Gastroesophageal sphincter (tissue), 4 donors: ENCODE measurements around the gene WFDC1. TPM values are rescaled to one million over a fixed set of nuclear protein-coding genes. Genes with fewer than 3 reads are reported as not detected.

Experiments used
- ATAC-seq: fragments of 150-250 bp; one replicate; pipeline ENCODE4 v1.9.1; 2016; ENCODE audit warnings: mild to moderate bottlenecking, moderate library complexity
- H3K27ac ChIP-seq, 4 donors: fragments of 200-600 bp; sonication (generic) in 3 of 4; 1 replicate in 3 of 4; 2 replicates in 1 of 4; pipeline ENCODE4 v1.5.1; 2016 to 2019
- H3K27me3 ChIP-seq: fragments of 200-600 bp; sonication (generic); one replicate; pipeline ENCODE4 v1.5.1; 2019
- H3K36me3 ChIP-seq, 2 donors: fragments of 200-600 bp; sonication (generic); one replicate each; pipeline ENCODE4 v1.5.1; 2019; ENCODE audit warnings: control low read depth in 1 of 2
- H3K4me1 ChIP-seq, 3 donors: fragments of 200-600 bp; sonication (generic); 1 replicate in 2 of 3; 2 replicates in 1 of 3; pipeline ENCODE4 v1.5.1; 2016 to 2019; ENCODE audit warnings: control low read depth in 2 of 3
- H3K4me3 ChIP-seq, 2 donors: fragments of 200-600 bp; sonication (generic); one replicate each; pipeline ENCODE4 v1.5.1; 2019; ENCODE audit warnings: mild to moderate bottlenecking in 1 of 2, moderate library complexity in 1 of 2
- H3K9me3 ChIP-seq, 3 donors: fragments of 200-600 bp; sonication (generic); one replicate each; pipeline ENCODE4 v1.5.1; 2017 to 2019; ENCODE audit warnings: control low read depth in 2 of 3
- EP300 ChIP-seq: sonication (generic); formaldehyde crosslinking; IDR thresholded peaks from one replicate; pipeline ENCODE4 v1.6.1; 2017; ENCODE audit warnings: antibody characterized with exemption, mild to moderate bottlenecking
- POLR2A ChIP-seq, 2 donors: fragments of 450-650 bp; IDR thresholded peaks; one replicate each; pipeline ENCODE4 v1.6.1; 2017; ENCODE audit warnings: antibody characterized with exemption in 2 of 2, mild to moderate bottlenecking in 2 of 2, moderate library complexity in 1 of 2
- POLR2AphosphoS5 ChIP-seq: sonication (generic); formaldehyde crosslinking; IDR thresholded peaks from one replicate; pipeline ENCODE4 v1.6.1; 2017; ENCODE audit warnings: antibody characterized with exemption
- WGBS, 2 donors: methylation state at CpG; one replicate each; pipeline ENCODE4 v1.1.5; 2018; ENCODE audit warnings: low coverage in 1 of 2; 5-methylcytosine and 5-hydroxymethylcytosine counted together
- total RNA-seq, 4 donors: library from RNA; depleted of rRNA; stranded (reverse); fragments of >200 nt; gene quantifications; one replicate each; pipeline ENCODE4 v1.1.0, GENCODE V29; 2016
- TF ChIP-seq, protein P1 (sequence below), 4 experiments: fragments of 200-600 bp in 2 of 4; fragments of 450-650 bp in 2 of 4; sonication (generic) in 1 of 4; IDR thresholded peaks; one replicate each; pipeline ENCODE4 v1.5.1; 2017 to 2019; ENCODE audit warnings: antibody characterized with exemption in 4 of 4, mild to moderate bottlenecking in 2 of 4, moderate library complexity in 2 of 4

The WFDC1 gene
- total RNA-seq, 4 donors from 2014 or later = 25.0 to 53.1 (median 38.2) TPM

GRCh38 chr16:84321932-84322331, 27.3 kb downstream of the WFDC1 start:
- Histone ChIP-seq H3K4me1 (no peaks in the 10 kb centered on the region), H3K9me3 (peaks cover 0 to 7% (median 0%) of the 10 kb centered on the region in 3 donors), H3K4me3 (no peak overlapping the region), H3K27ac (no peak overlapping the region), H3K27me3 (peaks cover 4% of the 10 kb centered on the region), H3K36me3 (peaks cover 0 to 21% of the 10 kb centered on the region in 2 donors)
- TF ChIP-seq POLR2AphosphoS5 = no peak
- TF ChIP-seq, protein P1, sequence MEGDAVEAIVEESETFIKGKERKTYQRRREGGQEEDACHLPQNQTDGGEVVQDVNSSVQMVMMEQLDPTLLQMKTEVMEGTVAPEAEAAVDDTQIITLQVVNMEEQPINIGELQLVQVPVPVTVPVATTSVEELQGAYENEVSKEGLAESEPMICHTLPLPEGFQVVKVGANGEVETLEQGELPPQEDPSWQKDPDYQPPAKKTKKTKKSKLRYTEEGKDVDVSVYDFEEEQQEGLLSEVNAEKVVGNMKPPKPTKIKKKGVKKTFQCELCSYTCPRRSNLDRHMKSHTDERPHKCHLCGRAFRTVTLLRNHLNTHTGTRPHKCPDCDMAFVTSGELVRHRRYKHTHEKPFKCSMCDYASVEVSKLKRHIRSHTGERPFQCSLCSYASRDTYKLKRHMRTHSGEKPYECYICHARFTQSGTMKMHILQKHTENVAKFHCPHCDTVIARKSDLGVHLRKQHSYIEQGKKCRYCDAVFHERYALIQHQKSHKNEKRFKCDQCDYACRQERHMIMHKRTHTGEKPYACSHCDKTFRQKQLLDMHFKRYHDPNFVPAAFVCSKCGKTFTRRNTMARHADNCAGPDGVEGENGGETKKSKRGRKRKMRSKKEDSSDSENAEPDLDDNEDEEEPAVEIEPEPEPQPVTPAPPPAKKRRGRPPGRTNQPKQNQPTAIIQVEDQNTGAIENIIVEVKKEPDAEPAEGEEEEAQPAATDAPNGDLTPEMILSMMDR (IDR thresholded peaks at IDR 0.05) = no peak
- no peak for TF ChIP-seq EP300
- TF ChIP-seq POLR2A (IDR thresholded peaks at IDR 0.05) = no peak
- 40% methylated on average over 1 of the region's 4 CpGs; no CpG with 5 or more reads in 1 of the 2 donors for WGBS, 2 donors
- no peak for ATAC-seq

DNA sequence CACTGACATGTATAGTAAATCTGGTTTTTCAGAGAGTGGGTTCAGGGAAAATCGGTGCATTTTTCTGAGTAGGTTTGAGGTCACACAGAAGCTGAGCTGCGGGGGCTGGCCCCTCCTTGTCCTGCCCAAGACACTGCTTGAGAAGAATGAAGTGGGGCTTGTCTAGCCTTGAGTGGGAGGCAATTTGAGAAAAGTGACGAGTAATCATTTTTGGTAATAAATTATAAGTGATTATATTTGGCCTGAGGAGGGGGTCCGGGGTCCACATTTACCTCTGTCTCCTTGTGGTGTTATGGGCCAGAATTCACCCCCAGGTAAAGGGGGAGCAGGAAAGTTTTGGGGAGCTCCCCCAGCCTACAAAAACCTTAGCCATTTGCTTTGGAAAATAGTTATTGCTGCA, 28.1 kb downstream of the WFDC1 start:
- ATAC-seq = no peak
- Histone ChIP-seq H3K27me3 (peaks cover 4% of the 10 kb centered on the region), H3K27ac (no peak overlapping the region), H3K9me3 (peaks cover 0 to 7% (median 0%) of the 10 kb centered on the region in 3 donors), H3K36me3 (peaks cover 0 to 28% of the 10 kb centered on the region in 2 donors), H3K4me3 (no peak overlapping the region), H3K4me1 (no peaks in the 10 kb centered on the region)
- TF ChIP-seq POLR2A (IDR thresholded peaks at IDR 0.05) = no peak
- no peak for TF ChIP-seq POLR2AphosphoS5
- TF ChIP-seq EP300 = no peak
- TF ChIP-seq, protein P1 (IDR thresholded peaks at IDR 0.05) = no peak
- 73 to 74% methylated on average over 4 of the region's 4 CpGs for WGBS, 2 donors

DNA sequence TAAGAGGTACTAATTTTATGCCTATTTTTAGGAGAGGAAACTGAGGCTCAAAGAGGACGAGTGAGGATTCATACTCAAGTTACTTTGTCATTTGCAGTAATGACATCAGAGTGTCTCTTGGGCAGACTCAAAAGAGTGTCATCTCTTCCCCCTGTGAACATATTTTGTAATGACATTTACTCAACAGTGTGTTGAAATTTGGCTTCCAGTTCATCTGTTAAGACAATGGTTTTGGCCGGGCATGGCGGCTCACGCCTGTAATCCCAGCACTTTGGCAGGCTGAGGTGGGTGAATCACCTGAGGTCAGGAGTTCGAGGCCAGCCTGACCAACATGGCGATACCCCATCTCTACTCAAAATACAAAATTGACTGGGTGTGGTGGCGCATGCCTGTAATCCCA, 28.9 kb downstream of the WFDC1 start:
- no peaks in the 10 kb centered on the region for H3K4me1 ChIP-seq
- H3K9me3 ChIP-seq = no peaks in the 10 kb centered on the region
- H3K27me3 ChIP-seq = peaks cover 4% of the 10 kb centered on the region
- WGBS, 2 donors = 78 to 88% methylated on average over 2 to 5 of the region's 7 CpGs
- TF ChIP-seq, protein P1 (IDR thresholded peaks at IDR 0.05) = no peak
- TF ChIP-seq POLR2AphosphoS5 (no peak), EP300 (no peak), POLR2A (IDR thresholded peaks at IDR 0.05) (no peak)
- no peak for ATAC-seq
- no peak overlapping the region for H3K4me3 ChIP-seq
- H3K36me3 ChIP-seq = peaks cover 0 to 36% of the 10 kb centered on the region in 2 donors
- H3K27ac ChIP-seq = no peak overlapping the region

DNA sequence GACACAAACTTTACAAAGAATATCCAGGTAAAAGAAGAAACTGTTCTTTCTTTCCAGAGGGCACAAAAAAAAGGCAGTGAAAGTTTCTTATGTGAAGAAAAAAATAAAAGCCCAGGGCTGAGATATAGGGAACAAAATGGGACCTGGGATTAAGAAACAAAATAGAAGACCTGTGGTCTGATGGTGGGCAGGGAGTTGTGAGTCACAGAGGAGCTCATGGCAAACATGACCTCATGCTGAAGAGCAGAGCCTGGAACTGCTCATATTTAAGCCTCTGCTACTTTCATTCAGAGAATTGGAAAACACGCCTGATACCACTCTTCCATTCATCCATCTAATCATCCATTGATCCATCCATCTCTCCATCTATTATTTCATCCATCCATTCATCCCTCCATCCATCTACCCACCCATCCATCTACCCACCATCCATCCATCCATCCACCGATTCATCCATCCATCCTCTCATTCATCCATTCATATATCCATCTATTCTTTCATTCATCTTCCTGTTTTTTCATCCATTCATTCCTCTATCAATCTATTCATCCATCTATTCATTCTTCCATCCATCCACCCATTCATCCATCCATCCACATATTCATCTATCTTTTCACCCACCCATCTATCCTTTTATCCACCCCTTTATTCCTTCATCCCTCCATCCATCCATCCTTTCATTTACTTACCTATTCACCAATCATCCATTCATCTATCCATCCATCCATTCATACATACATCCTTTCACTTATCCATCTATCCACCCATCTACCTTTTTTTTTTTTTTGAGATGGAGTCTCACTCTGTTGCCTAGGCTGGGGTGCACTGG, 30.0 kb downstream of the WFDC1 start:
- H3K36me3 ChIP-seq = peaks cover 0 to 41% of the 10 kb centered on the region in 2 donors
- no peak for TF ChIP-seq POLR2A (IDR thresholded peaks at IDR 0.05)
- TF ChIP-seq, protein P1 (IDR thresholded peaks at IDR 0.05) = no peak
- no peak for TF ChIP-seq POLR2AphosphoS5
- no peak for TF ChIP-seq EP300
- no peaks in the 10 kb centered on the region for H3K4me1 ChIP-seq
- no peaks in the 10 kb centered on the region for H3K27me3 ChIP-seq
- no peak overlapping the region for H3K4me3 ChIP-seq
- no peak overlapping the region for H3K27ac ChIP-seq
- no peaks in the 10 kb centered on the region for H3K9me3 ChIP-seq
- no peak for ATAC-seq
- WGBS, 2 donors = 33 to 68% methylated on average over 1 to 2 of the region's 2 CpGs

DNA sequence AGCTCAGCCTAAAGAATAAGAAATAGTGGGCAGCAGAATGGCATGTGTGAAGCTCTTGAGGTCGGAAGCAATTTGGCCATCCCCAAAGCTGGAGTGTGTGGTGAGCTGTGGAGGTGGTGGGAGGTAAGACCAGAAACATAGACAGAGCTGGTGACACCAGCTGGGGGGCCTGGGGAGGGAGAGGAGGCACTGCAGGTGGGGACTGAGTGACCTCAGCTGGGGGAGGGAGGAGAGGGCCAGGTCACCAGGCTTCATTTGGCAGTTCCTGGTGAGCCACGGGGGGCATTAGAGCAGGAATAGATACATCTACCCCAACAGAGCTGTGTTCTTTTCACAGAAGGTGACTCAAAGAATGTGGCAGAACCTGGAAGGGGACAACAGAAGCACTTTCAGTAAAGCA, 31.9 kb downstream of the WFDC1 start:
- no peak overlapping the region for H3K4me3 ChIP-seq
- ATAC-seq = no peak
- H3K27ac ChIP-seq = no peak overlapping the region
- no peaks in the 10 kb centered on the region for H3K27me3 ChIP-seq
- H3K4me1 ChIP-seq = no peaks in the 10 kb centered on the region
- TF ChIP-seq, protein P1 (IDR thresholded peaks at IDR 0.05) = no peak
- TF ChIP-seq POLR2A (IDR thresholded peaks at IDR 0.05) (no peak), POLR2AphosphoS5 (no peak), EP300 (no peak)
- 100% methylated on average over 1 of the region's 2 CpGs for WGBS, 2 donors
- H3K36me3 ChIP-seq = peaks cover 0 to 49% of the 10 kb centered on the region in 2 donors
- no peaks in the 10 kb centered on the region for H3K9me3 ChIP-seq
